Measurements from ENCODE around the gene CISD3. TPM values are rescaled to one million over a fixed set of nuclear protein-coding genes. Genes with fewer than 3 reads are reported as not detected.

Gene CISD3
- total and polyA plus RNA-seq, 10 donors, result 4.9 to 27.5 (median 14.7) TPM

GRCh38 chr17:38711792-38712571 lies 18.2 kb upstream of the CISD3 start:
- no peak for DNase-seq
- Histone ChIP-seq H3K4me3 (no peak overlapping the region), H3K4me1 (peaks cover 6 to 63% (median 19%) of the 10 kb centered on the region in 6 donors), H3K27me3 (replicated peaks in 1 of 7) (no peaks in the 10 kb centered on the region), H3K27ac (no peak overlapping the region), H3K36me3 (peaks cover 5 to 100% (median 87%) of the 10 kb centered on the region in 6 donors), H3K9me3 (no peaks in the 10 kb centered on the region)
- TF ChIP-seq POLR2AphosphoS5 (IDR thresholded peaks at IDR 0.05), result peak in 2 of 3 donors; percentile 11 to 64
- TF ChIP-seq, protein P1, sequence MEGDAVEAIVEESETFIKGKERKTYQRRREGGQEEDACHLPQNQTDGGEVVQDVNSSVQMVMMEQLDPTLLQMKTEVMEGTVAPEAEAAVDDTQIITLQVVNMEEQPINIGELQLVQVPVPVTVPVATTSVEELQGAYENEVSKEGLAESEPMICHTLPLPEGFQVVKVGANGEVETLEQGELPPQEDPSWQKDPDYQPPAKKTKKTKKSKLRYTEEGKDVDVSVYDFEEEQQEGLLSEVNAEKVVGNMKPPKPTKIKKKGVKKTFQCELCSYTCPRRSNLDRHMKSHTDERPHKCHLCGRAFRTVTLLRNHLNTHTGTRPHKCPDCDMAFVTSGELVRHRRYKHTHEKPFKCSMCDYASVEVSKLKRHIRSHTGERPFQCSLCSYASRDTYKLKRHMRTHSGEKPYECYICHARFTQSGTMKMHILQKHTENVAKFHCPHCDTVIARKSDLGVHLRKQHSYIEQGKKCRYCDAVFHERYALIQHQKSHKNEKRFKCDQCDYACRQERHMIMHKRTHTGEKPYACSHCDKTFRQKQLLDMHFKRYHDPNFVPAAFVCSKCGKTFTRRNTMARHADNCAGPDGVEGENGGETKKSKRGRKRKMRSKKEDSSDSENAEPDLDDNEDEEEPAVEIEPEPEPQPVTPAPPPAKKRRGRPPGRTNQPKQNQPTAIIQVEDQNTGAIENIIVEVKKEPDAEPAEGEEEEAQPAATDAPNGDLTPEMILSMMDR (IDR thresholded peaks at IDR 0.05 in 8 of 11, conservative IDR thresholded peaks at IDR 0.05 in 3 of 11), result no peak
- TF ChIP-seq POLR2A (IDR thresholded peaks at IDR 0.05), result no peak
- 50 to 71% (median 66%) methylated on average over 25 to 26 of the region's 26 CpGs for WGBS, 5 donors
- intact Hi-C loops (cut with DNase I; ENCODE audit: low total_unique reads), result no loop called here

GRCh38 chr17:38712593-38712992 lies 17.5 kb upstream of the CISD3 start:
- no peak overlapping the region for H3K27ac ChIP-seq
- H3K9me3 ChIP-seq, result no peaks in the 10 kb centered on the region
- 94 to 99% (median 97%) methylated on average over 8 to 10 of the region's 10 CpGs for WGBS, 5 donors
- no peak overlapping the region for H3K4me3 ChIP-seq
- peaks cover 0 to 57% (median 13%) of the 10 kb centered on the region in 6 donors for H3K4me1 ChIP-seq
- no peak for TF ChIP-seq POLR2AphosphoS5 (IDR thresholded peaks at IDR 0.05)
- no peak for TF ChIP-seq POLR2A (IDR thresholded peaks at IDR 0.05)
- intact Hi-C loops (cut with DNase I; ENCODE audit: low total_unique reads), result no loop called here
- DNase-seq, result no peak
- no peaks in the 10 kb centered on the region for H3K27me3 ChIP-seq (replicated peaks in 1 of 7)
- H3K36me3 ChIP-seq, result peaks cover 5 to 100% (median 91%) of the 10 kb centered on the region in 6 donors

DNA sequence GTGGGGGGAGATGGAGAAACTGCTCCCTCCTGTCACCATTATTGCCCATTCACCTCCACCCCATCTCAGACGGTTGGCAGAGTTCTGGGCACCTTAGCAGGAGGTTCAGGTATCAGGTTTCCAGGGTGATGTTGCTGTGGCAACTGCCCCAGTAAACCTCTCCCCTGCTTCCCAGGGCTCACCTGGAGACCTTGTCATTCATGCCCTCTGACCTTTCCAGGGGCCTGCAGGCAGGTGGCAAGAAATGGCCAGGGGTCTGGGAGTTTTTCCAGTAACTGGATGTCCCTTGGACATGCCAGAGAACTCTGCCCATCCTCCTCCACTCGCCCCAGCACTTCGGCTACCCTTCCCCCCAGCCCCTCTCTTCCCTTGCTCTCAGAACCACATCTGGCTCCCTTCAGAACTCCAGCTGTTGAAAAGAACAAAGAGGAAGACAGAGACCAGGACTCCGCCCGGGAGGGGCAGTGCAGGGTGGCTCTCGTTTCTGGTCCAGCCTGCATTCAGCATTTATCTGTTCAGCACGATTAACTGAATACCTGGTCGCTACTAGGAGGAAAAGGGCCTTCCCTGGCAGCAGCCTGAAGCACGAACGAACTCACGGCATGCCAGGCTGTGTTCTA lies 16.6 kb upstream of the CISD3 start:
- intact Hi-C loops (cut with DNase I; ENCODE audit: low total_unique reads), result no loop called here
- no peaks in the 10 kb centered on the region for H3K27me3 ChIP-seq (replicated peaks in 1 of 7)
- H3K4me1 ChIP-seq, result peaks cover 0 to 51% (median 5%) of the 10 kb centered on the region in 6 donors
- H3K9me3 ChIP-seq, result no peaks in the 10 kb centered on the region
- peaks cover 5 to 100% (median 95%) of the 10 kb centered on the region in 6 donors for H3K36me3 ChIP-seq
- no peak for DNase-seq
- WGBS, 5 donors, result 85 to 92% (median 86%) methylated on average over 11 of the region's 11 CpGs
- no peak overlapping the region for H3K27ac ChIP-seq
- TF ChIP-seq POLR2A (IDR thresholded peaks at IDR 0.05), result no peak
- TF ChIP-seq POLR2AphosphoS5 (IDR thresholded peaks at IDR 0.05), result no peak
- TF ChIP-seq, protein P1 (IDR thresholded peaks at IDR 0.05 in 8 of 11, conservative IDR thresholded peaks at IDR 0.05 in 3 of 11), result no peak
- H3K4me3 ChIP-seq, result no peak overlapping the region

DNA sequence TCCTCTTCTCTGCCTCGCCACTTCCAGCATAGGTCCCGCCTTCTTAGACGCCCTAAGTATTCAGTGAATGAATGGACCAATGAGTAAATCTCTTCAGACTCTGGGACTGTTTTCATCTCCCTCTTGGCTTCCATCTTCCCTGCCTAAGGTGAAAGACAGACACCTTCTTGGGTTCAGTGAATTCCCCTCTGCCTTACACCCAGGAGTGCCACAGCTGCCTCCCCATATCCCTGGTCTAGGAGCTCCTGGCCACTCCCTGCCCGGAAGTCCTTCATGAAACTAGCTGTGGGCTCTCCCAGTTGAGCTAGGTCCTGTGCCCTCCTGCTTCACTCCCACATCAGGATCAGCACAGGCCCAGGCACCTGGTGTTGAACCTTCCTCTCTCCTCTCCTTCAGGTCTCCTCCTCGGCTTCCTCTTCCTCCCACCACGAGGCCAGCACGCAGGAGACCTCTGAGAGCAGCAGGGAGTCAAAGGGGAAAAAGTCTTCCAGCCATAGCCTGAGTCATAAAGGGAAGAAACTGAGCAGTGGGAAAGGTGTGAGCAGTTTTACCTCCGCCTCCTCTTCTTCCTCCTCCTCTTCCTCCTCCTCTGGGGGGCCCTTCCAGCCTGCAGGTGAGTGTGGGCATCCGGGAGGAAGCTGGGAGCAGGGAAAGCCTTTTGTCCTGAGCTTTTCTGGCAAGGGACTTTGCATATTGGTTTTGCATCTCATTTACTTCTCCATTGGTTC lies 14.8 kb upstream of the CISD3 start:
- Histone ChIP-seq H3K9me3 (no peaks in the 10 kb centered on the region), H3K27ac (peak overlapping the region in 1 of 8 donors; percentile 38), H3K27me3 (replicated peaks in 1 of 7) (no peaks in the 10 kb centered on the region), H3K4me3 (no peak overlapping the region), H3K36me3 (peaks cover 5 to 100% (median 94%) of the 10 kb centered on the region in 6 donors), H3K4me1 (peaks cover 0 to 47% (median 0%) of the 10 kb centered on the region in 6 donors)
- WGBS, 5 donors, result 74 to 85% (median 77%) methylated on average over 9 of the region's 9 CpGs
- TF ChIP-seq POLR2AphosphoS5 (IDR thresholded peaks at IDR 0.05) (peak in 1 of 3 donors; percentile 45), POLR2A (IDR thresholded peaks at IDR 0.05) (no peak)
- no peak for DNase-seq
- intact Hi-C loops (cut with DNase I; ENCODE audit: low total_unique reads), result no loop called here

Data from spleen (tissue), 11 donors.